HG02885 (cell line): Measurements from ENCODE around the gene TMEM245.

Source experiments
- ATAC-seq: cut with Tn5 transposase; IDR thresholded peaks from one replicate; pipeline ENCODE4 v1.9.1; 2021; ENCODE audit warnings: mild to moderate bottlenecking; ENCODE audit not compliant: unreplicated experiment, poor library complexity

The TMEM245 gene

GRCh38 chr9:109035684-109036423 lies 83.9 kb downstream of the TMEM245 start:
- ATAC-seq: no peak

- no peak for ATAC-seq
Observed at GRCh38 chr9:109033941-109034700, 85.6 kb downstream of the TMEM245 start.

GRCh38 chr9:109031241-109031640 lies 88.5 kb downstream of the TMEM245 start:
- no peak for ATAC-seq

- no peak for ATAC-seq
Observed at GRCh38 chr9:109030426-109030825, 89.3 kb downstream of the TMEM245 start.

- ATAC-seq: no peak
Observed at GRCh38 chr9:109028457-109028856, 91.3 kb downstream of the TMEM245 start.

- no peak for ATAC-seq
Observed at GRCh38 chr9:109027176-109027575, 92.6 kb downstream of the TMEM245 start.

- no peak for ATAC-seq
Observed at GRCh38 chr9:109026306-109026705, 93.4 kb downstream of the TMEM245 start.

- no peak for ATAC-seq
Observed at GRCh38 chr9:109022873-109023272, 96.9 kb downstream of the TMEM245 start.

- ATAC-seq: no peak
Observed at GRCh38 chr9:109020581-109021511, 98.9 kb downstream of the TMEM245 start.

- no peak for ATAC-seq
Observed at GRCh38 chr9:109020113-109020512, 99.6 kb downstream of the TMEM245 start.

- no peak for ATAC-seq
Observed at GRCh38 chr9:109019420-109019819, 100.3 kb downstream of the TMEM245 start.

GRCh38 chr9:109017493-109017892 lies 102.3 kb downstream of the TMEM245 start:
- peak; percentile 43 for ATAC-seq

- ATAC-seq: no peak
Observed at GRCh38 chr9:109017061-109017460, 102.7 kb downstream of the TMEM245 start.

GRCh38 chr9:109016132-109016531 lies 103.6 kb downstream of the TMEM245 start:
- no peak for ATAC-seq

GRCh38 chr9:109014608-109015280 lies 105.0 kb downstream of the TMEM245 start:
- no peak for ATAC-seq

GRCh38 chr9:109013679-109014607 lies 105.8 kb downstream of the TMEM245 start:
- ATAC-seq: no peak

GRCh38 chr9:109012876-109013678 lies 106.7 kb downstream of the TMEM245 start, which contains the start of gene CTNNAL1:
Gene CTNNAL1 (minus strand): TSS chr9:109013499. CDS start chr9:109013442, 57 bp downstream.
- peak; percentile 74 for ATAC-seq
